ENCODE data around the gene RAMP1. TPM values are rescaled to one million over a fixed set of nuclear protein-coding genes. Genes with fewer than 3 reads are reported as not detected.
A peak's percentile ranks its signal among the peaks of the same experiment; 100 is the strongest.

Gene RAMP1
- total RNA-seq, 1 experiment from 2014 or later = 35.8 TPM

DNA sequence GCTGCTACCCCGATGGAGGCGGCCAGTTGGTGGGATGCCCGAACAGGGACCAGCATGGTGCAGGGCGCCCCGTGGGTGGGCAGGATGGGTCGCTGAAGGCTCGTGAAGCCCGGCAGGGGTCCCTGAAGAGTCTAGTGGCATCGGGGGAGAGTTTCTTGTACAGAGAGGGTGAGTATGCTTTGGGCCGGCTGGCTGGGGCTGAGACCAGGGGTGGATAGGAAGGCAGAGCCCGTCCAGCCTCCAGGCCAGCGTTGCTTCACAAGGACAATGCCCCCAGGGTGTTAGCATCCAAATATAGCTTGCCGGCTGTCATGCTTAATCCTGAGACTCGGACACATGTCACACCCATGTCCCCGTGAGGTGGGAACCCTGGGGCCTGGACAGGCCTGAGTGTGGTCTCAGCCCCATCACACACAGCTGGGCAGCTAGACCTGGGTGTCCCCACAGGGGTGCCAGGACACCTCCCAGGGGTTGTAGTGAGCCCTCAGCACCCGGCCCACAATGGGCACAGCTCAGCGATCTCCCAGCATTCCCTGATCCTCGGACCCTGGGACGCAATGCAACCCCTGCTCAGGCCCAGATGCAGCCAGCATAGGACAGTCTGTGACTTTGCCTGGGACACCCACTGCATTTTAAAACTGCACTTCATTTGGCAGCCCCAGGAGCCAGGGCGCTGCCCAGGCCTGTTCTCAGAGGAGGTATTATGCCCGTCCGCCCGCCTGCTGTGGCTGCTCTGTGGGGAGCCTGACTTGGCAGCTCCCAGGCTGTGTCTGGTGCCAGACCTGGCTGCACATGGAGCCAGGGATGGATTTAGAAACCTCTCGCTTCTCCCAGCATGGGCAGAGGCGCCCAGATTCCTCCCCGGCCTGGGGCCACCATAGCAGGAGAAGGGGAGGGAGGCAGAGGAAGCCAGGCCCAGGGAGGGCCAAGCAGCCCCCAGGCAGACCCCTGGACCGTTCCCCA, 36.4 kb downstream of the RAMP1 start:
- DNase-seq (ENCODE audit: low read depth) = peak; percentile 23

DNA sequence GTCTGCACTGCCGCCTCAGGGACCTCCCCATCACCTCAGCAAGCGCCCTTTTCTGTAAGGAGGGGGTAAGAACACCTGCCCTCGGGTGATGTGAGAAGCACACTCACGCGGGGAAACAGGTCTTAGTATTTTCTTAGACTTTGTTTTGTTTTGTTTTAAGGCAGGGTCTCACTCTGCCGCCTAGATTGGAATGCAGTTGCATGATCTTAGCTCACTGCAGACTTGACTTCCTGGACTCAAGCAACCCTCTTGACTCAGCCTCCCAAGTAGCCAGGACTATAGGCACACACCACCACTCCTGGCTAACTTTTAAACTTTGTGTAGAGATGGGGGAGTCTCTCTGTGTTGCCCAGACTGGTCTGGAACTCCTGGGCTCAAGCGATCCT, 37.1 kb downstream of the RAMP1 start:
- no peak for DNase-seq (ENCODE audit: low read depth)

- no peak for DNase-seq (ENCODE audit: low read depth)
Observed at GRCh38 chr2:237896956-237897355, 37.5 kb downstream of the RAMP1 start.

DNA sequence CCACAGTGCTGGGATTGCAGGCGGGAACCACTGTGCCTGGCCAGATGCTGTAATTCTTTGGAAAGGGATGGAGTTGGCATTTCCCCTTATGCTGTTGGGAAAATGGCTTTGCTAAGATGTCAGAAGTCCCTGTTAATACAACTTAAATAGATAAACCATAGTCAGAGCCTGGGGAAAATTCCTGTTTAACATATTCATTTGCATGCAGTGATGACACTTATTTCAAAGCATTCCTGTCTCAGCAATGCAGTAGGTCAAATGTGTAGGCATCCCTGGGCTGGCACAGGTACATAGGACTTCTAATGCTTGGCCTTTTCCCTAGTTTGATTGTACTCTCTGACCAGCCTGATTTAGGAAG, 38.6 kb downstream of the RAMP1 start:
- DNase-seq (ENCODE audit: low read depth) = no peak

DNA sequence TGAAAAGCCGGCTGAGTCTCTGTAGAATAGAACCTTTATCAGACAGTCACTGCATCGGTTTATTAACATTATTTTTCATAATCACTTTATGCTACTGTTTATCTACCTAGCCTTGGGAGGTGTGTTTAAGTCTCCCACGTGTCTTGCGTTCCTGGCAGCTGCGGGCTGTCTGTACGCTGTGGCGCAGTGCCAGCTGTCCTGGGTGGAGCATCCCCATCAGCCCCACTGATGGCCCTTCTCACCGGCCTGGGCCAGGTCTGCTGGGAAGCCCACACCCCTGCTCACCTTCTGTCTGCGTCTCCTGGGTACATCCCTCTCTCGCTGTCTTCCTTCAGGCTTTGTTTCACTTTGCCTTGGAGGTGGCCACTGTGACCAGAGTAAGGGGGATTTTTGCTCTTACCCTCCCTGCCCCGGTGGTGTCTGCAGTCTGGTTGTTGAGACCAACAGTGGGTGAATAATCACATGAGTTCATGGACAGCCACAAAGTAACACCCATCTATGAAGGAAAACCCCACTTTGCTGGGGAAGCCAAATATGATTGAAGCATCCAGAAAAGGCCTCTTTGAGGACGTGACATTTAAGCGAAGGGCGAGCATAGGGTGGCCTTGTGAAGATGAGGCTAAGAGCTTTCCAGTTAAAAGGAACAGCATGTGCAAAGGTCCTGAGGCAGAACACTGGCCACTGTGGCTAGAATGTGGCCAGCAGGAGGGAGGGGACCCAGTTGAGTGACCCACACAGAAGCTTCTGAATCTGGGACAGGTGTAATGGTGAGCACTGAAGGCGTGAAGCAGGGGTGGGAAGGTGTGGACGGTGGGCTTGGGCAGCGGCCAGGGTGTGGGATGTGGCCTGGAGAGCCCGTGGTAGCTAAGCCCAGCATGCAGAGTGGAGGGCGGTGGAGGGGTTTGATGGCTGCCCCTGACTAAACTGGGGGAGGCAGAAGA, 41.7 kb downstream of the RAMP1 start:
- no peak for DNase-seq (ENCODE audit: low read depth)

DNA sequence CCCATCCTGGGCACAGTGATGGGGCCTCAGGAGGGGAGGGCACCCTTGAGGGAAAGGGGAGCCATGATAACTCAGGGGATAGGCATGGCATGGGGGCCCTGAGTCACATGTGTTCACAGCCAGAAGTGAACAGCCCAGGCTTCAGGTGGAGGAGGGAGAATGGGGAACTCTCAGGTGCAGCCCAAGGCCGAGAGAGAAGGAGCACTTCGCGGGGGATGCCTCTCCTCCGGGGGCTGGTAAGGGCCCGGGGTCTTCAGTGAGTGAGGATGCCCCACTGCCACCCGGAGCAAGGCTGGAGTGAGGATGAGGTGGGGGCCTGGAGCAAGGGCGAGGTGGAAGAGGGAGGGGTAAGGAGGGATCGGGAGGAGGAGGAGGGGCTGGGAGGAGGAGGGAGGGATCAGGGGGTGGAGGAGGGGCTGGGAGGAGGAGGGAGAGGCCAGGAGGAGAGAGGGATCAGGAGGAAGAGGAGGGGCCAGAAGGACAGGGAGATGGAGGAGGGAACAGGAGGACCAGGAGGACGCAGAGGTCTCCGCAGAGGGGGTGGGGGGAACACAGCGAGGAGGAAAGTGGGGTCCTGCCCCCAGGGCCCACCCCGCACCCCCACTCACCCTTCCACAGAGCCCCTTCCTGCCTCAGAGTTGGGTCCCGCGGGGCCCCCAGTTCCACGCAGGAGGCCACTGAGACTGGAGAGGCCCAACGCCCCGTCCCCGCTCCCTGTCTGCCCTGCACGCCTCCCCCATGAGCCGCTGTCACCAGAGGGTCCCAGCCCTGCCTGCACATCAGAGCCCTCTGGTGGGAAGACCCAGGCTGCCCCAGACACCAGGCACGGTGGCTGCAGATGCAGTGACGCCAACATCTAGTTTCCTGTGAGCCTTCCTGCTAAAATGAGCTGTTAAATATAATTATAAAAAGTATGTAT, 42.8 kb downstream of the RAMP1 start:
- DNase-seq (ENCODE audit: low read depth) = peak; percentile 17

- DNase-seq (ENCODE audit: low read depth) = peak; percentile 62
Observed at GRCh38 chr2:237904831-237905599, 45.6 kb downstream of the RAMP1 start.

- no peak for DNase-seq (ENCODE audit: low read depth)
Observed at GRCh38 chr2:237907144-237907543, 47.7 kb downstream of the RAMP1 start.

GRCh38 chr2:237909075-237909695, 49.8 kb downstream of the RAMP1 start:
- no peak for DNase-seq (ENCODE audit: low read depth)

DNA sequence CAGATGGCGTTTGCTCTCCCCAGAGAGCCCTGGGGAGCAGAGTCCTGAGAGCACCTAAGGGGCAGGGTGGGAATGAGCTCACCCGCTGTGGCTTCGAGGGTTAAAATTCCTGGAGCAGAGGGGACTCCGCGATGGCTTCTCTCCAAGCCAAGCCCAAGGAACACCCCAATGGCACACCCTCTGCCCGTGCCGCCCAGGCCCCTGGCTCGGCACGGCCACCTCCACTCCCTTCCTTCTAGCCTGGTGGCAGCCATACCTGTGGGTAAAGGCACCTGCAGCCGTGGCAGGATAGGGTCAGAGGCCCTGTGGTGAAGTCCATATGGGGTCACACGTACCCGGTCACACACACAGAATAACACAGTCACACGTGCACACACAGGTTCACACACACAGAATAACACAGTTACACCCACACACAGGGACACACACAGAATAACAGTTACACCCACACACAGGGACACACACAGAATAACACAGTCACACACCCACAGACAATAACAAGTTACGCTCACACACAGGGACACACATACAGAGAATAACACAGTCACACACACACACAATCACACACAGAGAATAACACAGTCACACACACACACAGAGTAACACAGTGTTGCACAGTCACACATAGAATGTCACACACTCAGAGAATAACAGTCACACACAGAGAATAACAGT, 50.5 kb downstream of the RAMP1 start:
- no peak for DNase-seq (ENCODE audit: low read depth)

DNA sequence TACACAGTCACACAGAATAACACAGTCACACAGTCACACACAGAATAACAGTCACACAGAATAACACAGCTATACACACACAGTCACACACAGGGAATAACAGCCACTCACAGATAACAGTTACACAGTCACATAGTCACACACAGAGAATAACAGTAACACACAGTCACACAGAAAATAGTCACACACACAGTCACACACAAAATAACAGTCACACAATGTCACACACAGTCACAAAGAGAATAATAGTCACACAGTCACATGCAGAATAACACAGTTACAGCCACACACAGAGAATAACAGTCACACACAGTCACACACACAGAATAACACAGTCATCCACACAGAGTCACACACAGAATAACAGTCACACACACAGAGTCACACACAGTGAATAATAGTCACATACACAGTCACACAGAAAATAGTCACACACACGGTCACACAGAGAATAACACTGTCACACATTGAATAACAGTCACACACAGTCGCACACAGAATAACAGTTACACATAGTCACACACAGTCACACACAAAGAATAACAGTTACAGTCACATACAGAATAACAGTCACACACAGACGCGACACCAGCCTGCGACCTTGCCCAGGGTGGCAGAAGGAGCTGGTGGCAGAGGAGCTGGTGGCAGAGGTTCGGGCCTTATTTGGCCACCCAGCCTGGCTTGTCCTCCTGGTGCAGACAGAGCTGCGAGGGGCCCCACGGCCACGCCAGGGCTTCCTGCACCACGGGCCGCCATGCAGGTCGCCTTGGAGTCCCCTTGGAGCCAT, 51.3 kb downstream of the RAMP1 start:
- no peak for DNase-seq (ENCODE audit: low read depth)

GRCh38 chr2:237911363-237912017, 52.1 kb downstream of the RAMP1 start:
- no peak for DNase-seq (ENCODE audit: low read depth)

DNA sequence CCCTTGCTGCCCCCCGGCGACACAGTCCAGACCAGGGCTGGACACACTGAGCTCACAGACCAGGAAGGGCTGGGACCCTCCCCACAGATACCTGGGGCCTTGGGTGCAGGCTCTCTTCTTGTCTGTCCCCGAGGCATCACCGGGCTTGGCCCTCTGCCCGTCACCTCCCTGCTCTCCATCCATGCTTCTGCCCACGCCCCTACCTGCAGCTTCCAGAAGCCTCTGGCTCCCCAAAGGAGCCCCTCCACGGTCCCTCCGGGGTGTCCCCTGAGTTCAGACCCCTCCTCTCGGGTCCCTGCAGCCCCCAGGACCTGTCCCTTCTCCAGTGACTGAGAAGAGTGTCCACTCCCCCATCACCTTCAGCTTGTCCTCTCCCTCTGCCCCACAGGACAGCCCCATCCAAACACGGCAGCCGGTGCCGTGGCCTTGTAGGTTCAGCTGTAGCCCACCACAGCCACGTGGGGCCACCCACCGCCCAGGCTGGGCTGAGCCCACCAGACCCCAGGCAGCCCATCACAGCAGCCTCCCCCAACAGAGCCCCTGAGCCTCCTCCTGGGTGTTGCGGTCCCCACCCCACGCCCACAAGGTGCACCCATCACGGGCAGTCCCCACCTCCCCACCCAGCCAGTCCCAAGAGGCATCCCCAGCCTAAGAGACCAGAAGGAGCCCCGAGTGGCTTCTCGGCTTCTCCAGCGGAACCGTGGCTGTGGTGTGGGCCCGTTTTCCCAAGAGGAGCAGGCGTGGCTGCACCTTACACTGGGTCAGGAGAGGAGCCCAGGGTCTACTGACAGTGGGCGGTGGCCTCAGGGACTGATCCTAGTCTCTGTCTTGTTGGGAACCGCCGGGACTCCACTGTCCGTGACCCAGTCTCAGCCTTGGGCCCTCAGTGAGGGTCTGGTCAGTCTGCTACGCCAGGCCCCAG, 53.1 kb downstream of the RAMP1 start:
- DNase-seq (ENCODE audit: low read depth) = no peak

DNA sequence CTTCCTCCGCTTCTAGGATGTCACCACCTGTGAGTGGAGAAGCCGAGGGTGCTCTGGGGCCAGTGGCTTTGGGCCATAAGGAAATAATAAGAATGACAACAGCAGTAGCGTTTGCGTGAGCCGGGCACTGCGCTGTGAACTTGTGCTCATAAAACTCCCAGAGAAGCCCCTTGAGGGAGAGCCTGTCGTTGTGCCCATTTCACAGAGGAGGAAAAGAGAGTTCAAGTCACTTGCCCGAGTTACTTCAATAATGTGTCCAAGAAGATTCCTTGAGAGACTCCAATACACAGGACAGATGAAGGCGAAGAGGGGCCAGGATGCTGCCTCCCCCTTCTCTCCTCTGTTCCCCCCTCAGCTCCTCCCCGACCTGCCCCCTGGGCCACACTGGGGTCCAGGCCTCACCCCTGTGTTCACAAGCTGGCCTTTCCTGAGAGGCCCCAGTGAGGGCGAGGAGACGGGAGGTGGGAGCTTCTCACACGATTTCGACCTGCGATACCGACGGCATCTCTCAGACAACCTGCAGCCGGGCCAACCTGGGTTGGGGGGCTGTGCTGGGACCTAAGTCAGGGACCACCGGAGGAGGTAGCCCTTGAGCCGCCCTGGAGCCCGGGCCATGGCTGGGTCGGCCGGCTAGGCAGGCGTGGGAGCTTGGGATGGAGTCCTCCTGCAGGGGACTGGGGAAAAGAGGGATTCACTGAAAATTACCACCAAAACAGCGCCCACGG, 53.9 kb downstream of the RAMP1 start:
- no peak for DNase-seq (ENCODE audit: low read depth)

DNA sequence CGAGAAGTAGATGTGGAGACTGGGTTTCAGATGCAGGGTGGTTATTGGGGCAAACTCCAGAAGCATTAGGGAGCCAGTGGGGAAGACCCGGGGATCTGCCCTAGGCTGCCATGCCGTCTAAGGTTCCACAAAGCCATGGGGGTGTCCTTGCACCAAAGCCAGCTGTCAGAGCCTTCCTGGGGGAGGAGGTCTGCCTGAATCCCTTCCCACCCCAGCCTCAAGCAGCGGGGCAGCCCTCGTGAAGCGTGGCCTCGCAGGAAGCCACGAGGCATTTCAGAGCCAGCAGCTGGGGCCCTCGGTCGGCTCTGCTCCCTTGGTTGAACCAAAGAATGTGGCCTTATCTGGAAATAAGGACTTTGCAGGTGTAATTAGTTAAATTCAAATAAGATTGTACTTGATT, 56.2 kb downstream of the RAMP1 start:
- no peak for DNase-seq (ENCODE audit: low read depth)

DNA sequence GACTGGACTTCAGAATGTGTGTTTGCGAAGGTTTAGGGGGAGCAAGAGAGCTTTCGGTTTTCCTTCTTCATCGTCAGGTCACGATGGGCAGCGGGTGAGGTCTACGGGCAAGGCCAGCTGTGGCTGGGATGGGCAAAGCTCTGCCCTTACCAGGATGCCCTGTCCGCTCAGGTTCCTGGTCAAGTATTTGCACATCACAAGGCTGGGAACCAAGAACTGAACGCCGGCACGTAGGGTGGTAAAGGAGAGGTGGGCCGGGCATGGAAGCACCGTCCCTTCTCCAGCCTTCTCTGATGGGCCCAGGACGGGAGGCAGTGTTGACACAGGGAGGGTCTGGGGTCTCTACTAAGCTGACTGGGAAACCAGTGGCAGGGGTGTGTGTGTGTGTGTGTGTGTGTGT, 56.9 kb downstream of the RAMP1 start:
- DNase-seq (ENCODE audit: low read depth) = no peak

Measured in M059J (cell line).